NK-92 (cell line): ENCODE results near the gene UNC13A.

Source experiments
- DNase-seq: peaks from one replicate; lab custom pipeline; 2025; ENCODE audit not compliant: unreplicated experiment; lab: John Stamatoyannopoulos, UW

Gene UNC13A

DNA sequence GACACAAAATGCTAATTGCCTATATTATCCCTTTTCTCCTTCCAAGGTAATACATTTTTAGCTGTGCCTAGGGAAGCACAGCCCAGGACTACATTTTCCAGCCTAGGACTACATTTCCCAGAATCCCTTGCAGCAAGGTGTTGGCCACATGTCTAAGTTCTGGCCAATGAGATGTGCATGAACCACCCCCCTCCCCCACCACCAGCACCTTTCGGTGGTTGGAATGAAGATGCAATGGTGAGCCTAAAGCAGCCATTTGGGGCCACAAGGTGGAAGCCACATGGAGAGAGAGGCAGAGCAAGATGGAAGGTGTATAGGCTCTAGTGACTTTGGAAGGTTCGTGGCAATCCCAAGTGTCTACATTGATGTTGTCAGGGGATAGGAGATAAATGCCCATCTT is 16.2 kb downstream of the UNC13A start:
- no peak for DNase-seq

DNA sequence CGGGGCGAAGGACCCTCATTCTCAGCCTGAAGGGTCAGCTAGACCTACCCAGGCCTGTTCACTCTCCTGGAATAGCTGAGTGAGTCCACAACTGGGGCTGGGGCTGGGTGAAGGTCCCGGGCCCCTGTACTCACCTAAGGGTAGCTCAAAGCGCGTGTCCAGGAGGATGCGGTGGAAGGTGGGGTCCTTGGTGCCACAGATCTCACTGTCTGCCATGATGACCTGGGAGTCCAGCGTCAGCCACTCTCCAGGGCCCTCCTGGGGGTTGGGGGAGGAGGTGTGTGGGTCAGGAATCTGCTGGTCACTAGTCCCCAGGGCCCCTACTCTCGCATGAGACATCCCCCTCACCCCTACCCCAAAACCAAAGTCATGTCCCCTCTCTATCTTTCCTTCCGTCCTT is 18.7 kb downstream of the UNC13A start:
- no peak for DNase-seq

DNA sequence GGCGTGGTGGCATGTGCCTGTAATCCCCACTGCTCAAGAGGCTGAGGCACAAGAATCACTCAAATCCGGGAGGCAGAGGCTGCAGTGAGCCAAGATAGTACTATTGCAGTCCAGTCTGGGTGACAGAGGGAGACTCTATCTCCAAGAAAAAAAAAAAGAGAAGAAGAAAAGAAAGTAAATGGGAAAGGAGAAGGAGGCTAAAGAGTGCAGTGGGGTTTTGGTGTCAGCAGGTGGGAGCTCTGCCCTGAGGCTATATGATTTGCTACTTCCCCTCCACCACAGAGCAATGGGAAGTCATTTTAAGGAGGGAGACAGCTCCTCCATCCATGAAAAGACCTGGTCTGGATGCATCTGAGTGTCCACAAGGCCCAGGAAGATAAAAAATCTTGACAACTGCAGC is 23.1 kb downstream of the UNC13A start:
- DNase-seq, result no peak

DNA sequence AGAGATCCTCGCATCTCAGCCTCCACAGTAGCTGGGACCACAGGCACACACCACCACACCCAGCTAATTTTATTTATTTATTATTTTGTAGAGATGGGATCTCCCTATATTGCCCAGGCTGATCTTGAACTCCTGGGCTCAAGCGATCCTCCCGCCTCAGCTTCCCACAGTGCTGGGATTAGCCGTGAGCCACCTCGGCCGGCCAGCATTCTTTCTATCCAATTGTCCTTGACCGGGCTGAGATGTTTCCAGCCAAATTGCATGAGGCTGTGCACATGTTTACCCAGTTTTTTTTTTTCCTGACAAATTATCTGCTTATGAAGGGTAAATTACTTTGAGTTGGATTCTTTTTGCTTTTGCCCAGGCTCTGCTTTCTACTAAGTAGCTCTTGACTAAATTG is 28.2 kb downstream of the UNC13A start:
- no peak for DNase-seq

DNA sequence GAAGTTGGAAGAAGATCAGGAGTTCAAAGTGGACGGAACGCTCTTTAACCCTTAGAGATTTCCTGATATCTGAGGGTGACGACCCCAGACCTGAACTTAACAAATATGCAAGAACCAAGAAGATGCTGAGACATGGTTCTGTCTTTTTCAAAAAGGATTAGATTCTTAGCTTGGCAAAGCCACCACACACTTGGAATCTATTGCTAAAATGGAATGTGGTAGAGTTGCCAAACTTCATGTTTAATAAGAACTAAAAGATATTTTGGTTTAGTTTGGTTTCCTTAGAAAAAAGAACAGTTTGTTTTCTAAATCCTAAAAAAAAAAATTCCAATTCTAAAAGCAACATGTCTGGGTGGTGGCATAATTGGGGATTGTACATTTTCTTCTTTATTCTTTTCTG is 29.5 kb downstream of the UNC13A start:
- DNase-seq, result no peak

DNA sequence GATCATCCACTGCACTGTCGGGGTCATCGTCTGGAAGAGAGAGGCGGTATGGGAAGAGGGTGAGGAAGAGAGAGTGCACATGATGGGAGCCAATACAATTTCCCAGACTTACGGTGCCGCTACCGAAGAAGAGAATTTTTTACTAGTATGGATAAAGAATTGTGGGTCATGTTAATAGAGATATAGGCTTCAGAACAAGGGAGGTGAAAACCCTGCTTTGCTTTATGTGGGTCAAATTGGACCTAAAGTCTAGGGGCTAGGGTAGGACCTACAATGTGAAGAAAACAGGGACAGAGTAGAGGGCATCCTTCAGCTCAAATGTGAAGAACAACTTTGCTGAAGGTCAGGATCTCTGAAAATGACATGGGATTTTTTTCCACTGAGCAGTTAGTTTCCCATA is 29.9 kb downstream of the UNC13A start:
- DNase-seq, result no peak

DNA sequence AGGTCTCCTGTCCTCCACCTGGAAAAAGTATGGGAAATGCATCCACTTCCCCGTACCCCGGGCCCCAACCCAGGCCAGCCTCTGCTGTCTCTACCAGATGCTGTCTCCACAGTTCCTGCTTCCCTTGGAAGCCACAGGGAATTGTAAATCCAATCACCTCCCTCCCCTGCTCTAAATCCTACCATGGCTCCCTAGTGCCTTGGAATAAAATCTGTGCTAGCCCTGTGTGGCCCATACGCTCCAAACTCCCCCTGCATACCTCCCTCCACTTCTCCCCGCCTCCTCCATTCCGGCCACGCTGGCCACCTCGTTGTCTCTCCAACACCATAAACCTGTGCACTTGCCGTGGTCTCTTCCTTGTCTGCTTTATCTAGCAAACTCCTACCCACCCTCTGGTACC is 31.2 kb downstream of the UNC13A start:
- no peak for DNase-seq

DNA sequence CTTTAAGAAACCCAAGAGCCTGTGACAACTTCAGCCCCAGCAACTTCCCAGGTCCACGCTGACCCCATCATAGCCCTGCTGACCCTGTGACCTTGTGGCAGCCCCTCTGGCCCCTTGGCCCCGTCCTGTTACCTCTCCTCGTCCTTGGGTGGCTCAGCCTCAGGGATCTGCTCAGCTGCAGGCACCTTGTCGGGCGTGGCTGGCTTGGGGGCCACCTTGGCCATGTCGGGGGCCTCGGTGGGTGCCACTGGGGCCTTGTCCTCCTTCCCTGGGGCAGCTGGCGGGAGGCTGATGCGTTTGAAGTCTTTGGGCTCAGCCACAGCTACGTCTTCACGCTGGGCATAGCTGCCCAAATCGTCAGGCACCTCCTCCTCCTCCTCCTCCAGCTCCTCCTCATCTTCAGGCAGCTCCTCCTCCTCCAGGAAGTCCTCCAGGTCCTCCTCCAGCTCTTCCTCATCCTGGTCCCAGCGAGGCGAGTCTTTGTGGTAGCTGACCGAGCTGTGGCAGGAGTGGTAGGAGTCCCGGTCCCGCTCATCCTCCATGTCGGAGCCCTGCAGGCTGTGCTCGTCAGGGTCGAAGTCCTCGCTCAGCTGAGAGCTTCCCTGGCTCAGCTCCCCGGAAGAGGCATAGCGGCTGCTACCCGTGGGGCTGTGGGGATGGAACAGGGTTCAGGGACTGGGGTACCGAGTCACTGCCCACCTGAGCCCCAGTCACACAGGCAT is 32.2 kb downstream of the UNC13A start:
- DNase-seq, result no peak

DNA sequence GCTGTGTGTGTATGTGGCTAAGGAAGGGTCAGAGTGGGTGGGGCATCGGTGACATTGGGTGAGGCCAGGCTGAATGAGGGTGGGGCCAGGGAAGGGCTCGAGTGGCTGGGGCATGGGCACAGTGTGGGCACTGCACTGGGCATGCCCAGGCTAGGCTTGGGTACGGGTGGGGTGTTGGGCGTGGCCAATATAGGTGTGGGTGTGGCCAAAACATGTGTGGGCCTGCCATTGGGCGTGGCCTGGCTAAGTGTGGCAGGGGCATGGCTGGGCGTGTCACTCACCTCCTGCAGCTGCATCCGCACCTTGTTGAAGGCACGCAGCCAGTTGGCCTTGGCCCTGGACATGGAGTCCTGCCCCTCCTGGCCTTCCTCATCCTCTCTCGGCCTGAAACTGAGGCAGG is 33.2 kb downstream of the UNC13A start:
- no peak for DNase-seq

DNA sequence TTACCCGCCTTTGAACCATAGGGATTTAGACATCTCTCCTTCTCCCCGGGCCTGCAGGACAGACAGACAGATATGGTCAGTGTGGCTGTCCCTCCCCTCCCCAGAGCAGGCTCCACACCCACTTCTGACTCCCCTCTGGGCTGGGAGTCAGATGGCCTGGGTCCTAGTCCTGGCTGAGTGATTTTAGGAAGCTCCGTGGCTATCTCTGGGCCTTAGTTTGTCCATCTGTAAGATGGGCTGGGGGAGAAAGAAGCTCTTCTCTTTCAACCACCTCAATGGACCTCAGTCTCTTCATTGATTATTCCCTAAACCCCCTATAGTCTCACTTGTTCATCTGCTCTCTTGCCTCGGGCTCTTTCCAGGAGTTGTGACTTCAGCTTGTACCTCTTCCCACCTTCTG is 35.5 kb downstream of the UNC13A start:
- DNase-seq, result no peak

DNA sequence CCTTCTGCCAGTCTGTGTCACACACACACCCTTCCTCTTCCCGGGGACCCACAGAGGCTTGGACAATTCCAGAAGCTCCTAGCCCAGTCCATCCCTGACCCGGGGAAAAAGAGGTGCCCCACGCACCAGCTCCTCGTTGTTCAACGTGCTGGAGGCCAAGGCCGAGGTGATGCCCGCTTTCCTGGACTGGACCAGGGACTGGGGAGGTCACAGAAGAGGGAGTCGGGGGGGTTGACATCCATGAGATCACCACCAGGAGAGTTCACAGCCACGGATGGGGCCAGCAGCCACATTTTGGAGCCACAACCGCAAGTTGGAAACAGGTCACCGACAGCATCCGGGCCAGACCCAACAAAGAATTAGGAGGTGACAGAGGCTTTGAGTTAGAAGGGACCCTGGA is 39.4 kb downstream of the UNC13A start:
- DNase-seq, result no peak

DNA sequence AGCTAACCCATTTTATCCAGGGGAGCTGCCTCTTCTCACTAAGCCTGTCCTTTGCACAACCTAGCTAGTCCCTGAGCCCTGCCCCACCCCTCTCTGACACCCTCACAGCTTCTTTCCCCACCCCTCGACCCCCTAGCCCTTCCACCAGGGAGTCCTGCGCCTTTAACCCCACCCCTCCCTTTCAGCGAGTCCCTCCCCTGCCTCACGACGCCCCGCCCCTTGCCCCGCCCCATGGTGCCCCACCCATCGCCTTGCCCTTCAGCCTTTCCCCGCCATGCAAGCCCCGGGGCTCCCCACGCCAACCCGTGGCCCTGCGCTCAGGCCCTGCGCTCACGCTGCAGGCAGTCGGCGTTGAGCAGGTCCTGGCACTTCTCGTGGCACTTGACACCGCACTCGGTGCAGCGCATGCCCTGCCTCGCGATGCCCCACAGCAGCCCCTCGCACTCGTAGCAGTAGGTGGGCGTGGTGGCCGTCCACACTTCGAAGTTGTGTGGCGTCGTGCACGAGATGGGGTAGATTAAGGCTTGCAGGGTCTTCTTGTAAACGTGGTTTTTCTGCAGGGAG is 40.0 kb downstream of the UNC13A start:
- DNase-seq, result no peak

DNA sequence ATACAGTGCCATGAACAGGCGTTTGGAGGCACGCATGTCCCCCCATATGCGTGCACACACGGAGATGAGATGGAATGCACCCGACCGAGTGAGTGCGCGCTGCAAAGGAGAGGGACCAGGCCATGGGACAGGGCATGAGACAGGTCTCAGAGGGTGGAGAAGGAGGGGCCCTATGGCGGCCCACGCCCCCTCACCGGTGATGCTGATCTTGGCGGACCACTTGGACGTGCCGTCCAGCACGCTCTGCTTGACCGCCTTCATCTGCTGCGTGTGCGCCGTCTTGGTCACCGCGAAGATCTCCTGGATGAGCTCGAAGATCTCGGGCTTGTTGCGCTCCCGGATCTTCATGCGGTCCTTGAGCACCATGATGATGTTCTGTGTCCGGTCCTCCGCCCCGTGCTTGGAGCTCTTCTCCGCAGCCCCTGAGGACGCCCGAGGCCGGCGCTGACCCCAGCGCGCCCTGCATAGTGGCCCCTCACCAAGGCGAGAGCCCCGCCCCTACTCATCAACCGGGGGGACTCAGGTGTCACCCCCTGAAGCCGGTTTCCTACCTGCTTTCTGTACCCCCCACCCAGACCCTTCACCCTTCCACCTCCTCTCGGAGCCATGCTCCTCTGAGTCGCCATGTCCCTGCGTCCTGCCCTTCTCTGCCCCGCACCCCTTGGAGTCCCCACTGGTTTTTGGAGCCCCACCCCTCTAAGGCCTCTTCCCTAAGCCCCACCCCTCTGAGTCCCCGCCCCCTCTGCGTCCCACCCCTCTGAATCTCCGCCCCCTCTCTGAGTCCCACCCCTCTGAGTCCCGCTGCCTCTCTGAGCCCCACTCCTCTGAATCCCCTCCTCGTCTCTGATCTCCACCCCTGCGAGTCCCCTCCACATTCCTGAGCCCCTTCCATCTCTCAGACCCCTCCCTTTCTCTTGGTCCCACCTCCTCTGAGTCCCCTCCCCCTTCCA is 40.8 kb downstream of the UNC13A start:
- no peak for DNase-seq

DNA sequence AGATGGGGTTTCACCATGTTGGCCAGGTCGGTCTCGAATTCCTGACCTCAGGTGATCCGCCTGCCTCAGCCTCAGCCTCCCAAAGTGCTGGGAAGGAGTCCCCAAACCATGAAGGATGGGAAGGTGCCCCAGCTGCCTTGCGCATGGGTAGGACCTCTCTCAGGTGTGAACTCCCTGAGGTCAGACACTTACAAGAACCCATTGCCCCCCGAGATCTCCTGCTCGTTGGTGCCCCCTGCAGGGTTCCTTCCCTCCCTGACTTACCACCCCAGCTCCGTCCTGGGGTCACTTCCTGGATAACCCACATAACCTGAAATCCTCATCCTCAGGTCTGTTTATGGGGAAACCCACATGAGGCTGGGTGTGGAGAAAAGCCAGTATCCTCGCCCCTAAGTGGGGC is 41.7 kb downstream of the UNC13A start:
- no peak for DNase-seq

DNA sequence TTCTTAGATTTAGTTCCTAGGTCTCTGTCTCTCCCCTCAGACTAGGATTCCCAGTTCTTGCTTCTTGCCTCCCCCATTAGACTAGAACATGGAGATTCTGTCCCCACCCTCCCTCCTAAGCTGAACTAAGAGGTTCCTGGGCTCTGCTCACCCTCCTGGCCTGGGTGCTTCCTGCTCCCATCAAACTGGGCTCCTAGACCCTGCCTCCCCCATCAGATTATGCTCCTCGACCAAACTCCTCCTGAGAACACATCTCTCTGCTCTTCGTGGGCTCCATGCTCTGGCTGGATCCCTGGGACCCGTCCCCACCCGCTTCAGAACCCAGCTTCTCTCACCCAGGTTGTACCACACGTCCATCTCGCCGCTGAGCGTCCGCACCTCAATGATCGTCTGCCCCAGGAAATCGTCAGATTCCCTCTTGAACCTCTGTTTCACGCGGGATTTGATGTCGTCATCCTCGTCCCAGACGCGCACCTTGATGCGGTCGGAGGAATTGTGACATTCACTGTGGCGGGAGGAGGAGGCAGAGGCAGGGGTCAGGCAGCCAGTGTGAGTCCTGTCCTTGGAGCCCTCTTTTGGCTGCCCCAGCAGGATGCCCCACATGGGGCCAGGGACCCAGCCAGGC is 42.7 kb downstream of the UNC13A start:
- DNase-seq, result no peak

DNA sequence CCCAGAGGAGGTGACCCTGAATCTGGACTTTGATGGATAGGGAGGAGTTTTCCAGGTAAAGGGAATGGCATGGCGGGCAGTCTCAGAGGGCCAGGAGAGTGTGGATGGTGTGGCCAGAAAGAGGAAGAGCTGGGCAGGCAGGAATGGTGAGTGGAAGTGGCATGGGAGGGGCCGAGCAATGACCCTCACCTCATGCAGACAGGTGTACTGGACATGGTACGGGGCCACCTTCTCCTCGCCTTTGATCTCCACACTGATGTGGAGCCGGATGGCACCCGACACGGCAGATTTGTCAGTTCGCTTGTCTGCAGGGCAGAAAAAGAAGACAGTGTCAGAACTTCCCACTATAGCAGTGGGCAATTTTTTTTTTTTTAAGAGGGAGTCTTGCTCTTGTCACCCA is 45.5 kb downstream of the UNC13A start:
- no peak for DNase-seq

DNA sequence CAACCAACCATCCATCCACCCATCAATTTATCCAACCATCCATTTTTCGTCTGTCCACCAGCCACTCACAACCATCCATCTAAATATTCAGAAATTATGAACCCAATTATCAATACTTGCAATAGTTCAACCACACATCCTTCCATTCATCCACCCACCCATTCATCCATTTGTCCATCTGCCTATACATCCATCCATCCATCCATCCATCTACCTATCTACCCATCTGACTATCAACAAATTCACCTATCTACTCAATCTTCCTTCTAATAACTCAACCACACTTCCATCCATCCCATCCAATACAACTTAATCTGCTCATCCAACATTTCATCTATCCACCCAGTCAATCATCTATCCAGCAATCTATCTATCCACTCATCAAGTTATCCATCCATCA is 46.3 kb downstream of the UNC13A start:
- no peak for DNase-seq

DNA sequence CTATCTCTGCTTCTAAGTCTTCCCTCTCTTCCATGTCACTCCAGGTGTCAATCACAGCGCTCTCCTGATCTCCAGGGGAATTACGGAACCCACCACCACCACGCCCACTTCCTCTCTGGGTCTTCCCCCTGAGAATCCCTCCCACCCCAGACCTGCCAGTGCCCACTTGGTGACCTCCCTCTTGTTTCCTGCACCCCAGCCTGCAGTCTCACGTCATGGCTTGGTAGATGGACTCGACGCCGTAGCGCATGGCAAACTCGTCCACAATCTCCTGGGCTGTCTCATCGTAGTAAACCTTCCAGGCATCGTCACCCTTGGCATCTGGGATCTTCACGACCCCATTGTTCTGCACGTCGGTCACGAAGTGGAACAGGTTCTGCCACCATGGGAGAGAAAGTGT is 47.0 kb downstream of the UNC13A start:
- no peak for DNase-seq

DNA sequence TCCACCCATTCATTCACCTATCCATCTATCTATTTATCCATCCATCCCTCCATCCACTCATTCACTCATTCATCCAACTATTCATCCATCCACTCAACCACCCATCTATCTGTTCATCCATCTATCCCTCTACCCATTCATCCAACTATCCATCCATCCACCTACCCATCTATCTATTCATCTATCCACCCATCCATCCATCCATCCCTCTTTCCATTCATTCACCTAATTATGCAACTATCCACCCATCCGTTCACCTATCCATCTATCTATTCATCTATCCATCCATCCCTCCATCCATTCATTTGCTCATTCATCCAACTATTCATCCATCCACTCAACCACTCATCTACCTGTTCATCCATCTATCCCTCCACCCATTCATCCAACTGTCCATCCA is 54.5 kb downstream of the UNC13A start:
- DNase-seq, result no peak

DNA sequence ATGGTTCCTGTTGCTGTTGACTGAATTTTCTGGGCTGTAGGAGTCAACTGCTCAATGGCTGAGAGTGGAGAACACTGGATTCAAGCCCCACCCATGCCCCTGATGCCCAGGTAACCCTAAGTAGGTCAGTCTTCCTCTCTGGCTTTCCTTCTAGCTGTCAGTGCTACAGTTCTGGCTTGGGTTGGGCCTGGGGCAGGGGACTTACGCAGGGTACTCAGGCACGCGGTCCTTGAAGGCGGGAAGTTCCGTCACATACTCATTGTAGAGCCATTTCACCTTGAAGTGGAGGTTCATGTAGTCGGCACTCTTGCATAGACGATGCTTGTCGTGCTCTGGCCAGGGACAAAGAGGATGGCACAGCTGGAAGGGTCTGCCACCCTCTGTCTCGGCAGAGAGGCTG is 55.6 kb downstream of the UNC13A start:
- no peak for DNase-seq

DNA sequence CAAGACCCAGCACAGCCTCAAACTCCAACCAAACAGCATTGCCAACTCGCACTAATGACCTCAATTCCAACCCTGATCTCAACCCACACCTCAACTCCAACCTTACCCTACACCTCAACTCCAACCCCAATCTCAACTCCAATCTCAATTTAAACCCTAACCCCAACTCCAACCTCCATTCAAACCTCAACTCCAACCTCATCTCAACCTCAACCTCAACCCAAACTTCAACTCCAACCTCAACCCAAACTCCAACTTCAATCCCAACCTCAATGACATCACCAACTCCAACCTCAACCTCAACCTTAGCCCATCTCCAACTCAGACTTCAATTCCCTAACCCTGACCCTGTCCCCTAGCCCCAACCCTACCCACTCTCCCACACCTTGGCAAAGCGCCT is 58.4 kb downstream of the UNC13A start:
- DNase-seq, result no peak

DNA sequence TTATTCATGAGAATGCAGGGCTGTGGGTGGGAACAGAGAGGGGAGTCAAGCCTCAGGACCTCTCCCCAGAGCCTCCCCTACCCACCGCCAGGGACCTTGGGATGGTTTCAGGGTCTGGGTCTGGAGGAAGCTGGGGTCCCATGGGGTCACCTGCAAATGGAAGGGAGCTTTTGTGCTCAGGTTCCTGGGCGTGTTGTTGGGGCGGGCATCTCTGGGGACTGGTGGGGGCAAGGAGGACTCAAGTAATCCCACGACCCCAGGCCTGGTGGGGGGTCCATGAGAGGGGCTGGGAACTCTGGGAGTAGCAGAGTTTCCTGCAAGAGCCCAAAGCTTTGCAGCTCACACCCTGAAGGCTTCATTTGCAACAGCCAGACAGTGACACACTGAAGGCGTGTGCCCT is 60.2 kb downstream of the UNC13A start:
- no peak for DNase-seq
